Immature natural killer cell (primary cell): ENCODE results near the gene PRDM16. TPM values are rescaled to one million over a fixed set of nuclear protein-coding genes. Genes with fewer than 3 reads are reported as not detected.

Experiments
- DNase-seq, 3 donors: peaks; one replicate each; pipeline ENCODE4 v3.0.0; 2022; ENCODE audit warnings: mixed read lengths in 1 of 3
- H3K27ac Mint-ChIP-seq, 6 donors: one replicate each; pipeline ENCODE4 v1.8.0; 2020; ENCODE audit warnings: mixed read lengths in 6 of 6, mild to moderate bottlenecking in 5 of 6, inconsistent platforms in 4 of 6, moderate library complexity in 3 of 6
- H3K27me3 Mint-ChIP-seq, 3 donors: one replicate each; pipeline ENCODE4 v1.8.0; 2020 to 2021; ENCODE audit warnings: low read depth in 3 of 3, mild to moderate bottlenecking in 3 of 3, mixed read lengths in 3 of 3, moderate library complexity in 3 of 3, inconsistent platforms in 1 of 3
- H3K36me3 Mint-ChIP-seq, 3 donors: one replicate each; pipeline ENCODE4 v1.8.0; 2020; ENCODE audit warnings: mixed read lengths in 3 of 3, inconsistent platforms in 2 of 3, mild to moderate bottlenecking in 2 of 3
- H3K4me1 Mint-ChIP-seq, 2 donors: one replicate each; pipeline ENCODE4 v1.8.0; 2020; ENCODE audit warnings: inconsistent platforms in 2 of 2, mild to moderate bottlenecking in 2 of 2, mixed read lengths in 2 of 2, moderate library complexity in 1 of 2
- H3K4me3 Mint-ChIP-seq, 5 donors: one replicate each; pipeline ENCODE4 v1.8.0; 2020; ENCODE audit warnings: mild to moderate bottlenecking in 5 of 5, mixed read lengths in 5 of 5, inconsistent platforms in 3 of 5, moderate library complexity in 3 of 5
- H3K9me3 Mint-ChIP-seq, 6 donors: one replicate each; pipeline ENCODE4 v1.8.0; 2020; ENCODE audit warnings: mild to moderate bottlenecking in 6 of 6, mixed read lengths in 6 of 6, inconsistent platforms in 4 of 6, moderate library complexity in 3 of 6
- polyA plus RNA-seq, 3 donors: library from polyadenylated mRNA; unstranded; fragments of 300-500 nt; fragmentation: Illumina TruSeq; gene quantifications; one replicate each; pipeline ENCODE4 v1.2.3, GENCODE V29; 2021

Gene PRDM16
- polyA plus RNA-seq, 3 donors from 2014 or later: 0.17 to 0.29 (median 0.22) TPM

DNA sequence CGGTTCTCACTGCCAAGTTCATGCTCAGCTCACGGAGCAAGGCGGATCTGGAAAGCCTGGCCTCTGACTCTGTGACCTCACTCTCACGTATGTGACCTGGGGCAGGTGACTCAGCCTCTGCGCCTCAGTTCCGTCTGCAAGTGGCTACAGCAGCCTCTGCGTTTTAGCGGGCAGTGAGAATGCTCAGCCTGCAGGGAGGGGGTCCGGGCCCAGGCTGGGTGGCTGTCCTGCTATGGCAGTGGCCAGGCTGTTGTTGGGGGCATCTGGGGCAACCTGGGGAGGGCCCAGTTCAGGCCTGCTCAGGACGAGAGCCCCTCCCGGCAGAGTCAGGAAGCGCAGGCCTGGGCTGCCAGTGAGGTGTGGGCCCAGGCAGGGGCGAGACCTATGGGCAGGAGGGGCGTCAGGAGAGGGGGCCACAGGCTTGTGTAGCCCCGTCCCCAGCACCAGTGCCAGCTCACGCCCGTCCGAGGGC lies 413.4 kb downstream of the PRDM16 start:
- Mint-ChIP-seq H3K4me1 (no peaks in the 10 kb centered on the region), H3K9me3 (no peaks in the 10 kb centered on the region), H3K36me3 (no peaks in the 10 kb centered on the region), H3K27me3 (peaks cover 0 to 4% (median 2%) of the 10 kb centered on the region in 3 donors), H3K4me3 (no peak overlapping the region), H3K27ac (no peak overlapping the region)
- no peak for DNase-seq

DNA sequence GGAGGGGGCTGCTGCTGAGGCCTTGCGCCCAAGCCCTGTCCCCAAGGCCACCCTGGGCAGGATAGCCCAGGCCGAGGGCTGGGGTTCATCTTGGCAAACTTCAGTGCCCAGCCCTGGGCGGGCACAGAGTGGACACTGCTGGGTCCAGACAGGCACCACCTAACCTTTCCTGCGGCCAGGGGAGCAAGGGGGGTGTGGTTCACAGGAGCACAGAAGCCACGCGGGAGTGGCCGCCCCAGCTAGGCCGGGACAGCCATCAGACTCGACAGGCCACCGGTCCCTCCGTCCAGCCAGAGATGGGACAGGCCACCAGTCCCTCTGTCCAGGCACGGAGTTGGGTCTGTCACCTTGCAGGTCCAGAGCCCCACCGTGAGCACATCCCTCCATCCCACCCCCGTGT lies 414.4 kb downstream of the PRDM16 start:
- Mint-ChIP-seq H3K36me3 (no peaks in the 10 kb centered on the region), H3K4me1 (no peaks in the 10 kb centered on the region), H3K4me3 (no peak overlapping the region), H3K27me3 (peaks cover 0 to 4% (median 2%) of the 10 kb centered on the region in 3 donors), H3K27ac (no peak overlapping the region), H3K9me3 (no peaks in the 10 kb centered on the region)
- DNase-seq: no peak

- peak in 2 of 3 donors; percentile 8 to 18 for DNase-seq
- H3K4me3 Mint-ChIP-seq: no peak overlapping the region
- H3K4me1 Mint-ChIP-seq: no peaks in the 10 kb centered on the region
- H3K27me3 Mint-ChIP-seq: peaks cover 0 to 5% (median 4%) of the 10 kb centered on the region in 3 donors
- peaks cover 0 to under 1% (median 0%) of the 10 kb centered on the region in 6 donors for H3K9me3 Mint-ChIP-seq
- no peaks in the 10 kb centered on the region for H3K36me3 Mint-ChIP-seq
- no peak overlapping the region for H3K27ac Mint-ChIP-seq
Measured at GRCh38 chr1:3483801-3484444, 414.9 kb downstream of the PRDM16 start.

GRCh38 chr1:3485016-3485415 lies 416.0 kb downstream of the PRDM16 start:
- no peak for DNase-seq
- Mint-ChIP-seq H3K4me3 (no peak overlapping the region), H3K27ac (no peak overlapping the region), H3K27me3 (peaks cover 0 to 5% (median 4%) of the 10 kb centered on the region in 3 donors), H3K36me3 (no peaks in the 10 kb centered on the region), H3K4me1 (no peaks in the 10 kb centered on the region), H3K9me3 (peaks cover 0 to 2% (median 0%) of the 10 kb centered on the region in 6 donors)

Other genes starting within 250 kb of the PRDM16 start
- not detected for gene ACTRT2, start 47.7 kb upstream of the PRDM16 start, polyA plus RNA-seq